LNCaP clone FGC (cell line): ENCODE results near the gene UNC45B.

Experiments used
- DNase-seq: peaks from one replicate; pipeline ENCODE4 v3.0.0-alpha.2; 2011; ENCODE audit warnings: low read depth
- H3K4me3 ChIP-seq: 2 replicates; pipeline ENCODE4 v1.5.1; 2011; ENCODE audit warnings: mild to moderate bottlenecking, low read depth, low read length, control low read depth
- TF ChIP-seq, protein P1 (sequence below): IDR thresholded peaks from 2 replicates; pipeline ENCODE4 v1.5.1; 2012; ENCODE audit warnings: mild to moderate bottlenecking; ENCODE audit not compliant: control insufficient read depth, insufficient read depth; ENCODE audit errors: extremely low read depth

UNC45B gene

DNA sequence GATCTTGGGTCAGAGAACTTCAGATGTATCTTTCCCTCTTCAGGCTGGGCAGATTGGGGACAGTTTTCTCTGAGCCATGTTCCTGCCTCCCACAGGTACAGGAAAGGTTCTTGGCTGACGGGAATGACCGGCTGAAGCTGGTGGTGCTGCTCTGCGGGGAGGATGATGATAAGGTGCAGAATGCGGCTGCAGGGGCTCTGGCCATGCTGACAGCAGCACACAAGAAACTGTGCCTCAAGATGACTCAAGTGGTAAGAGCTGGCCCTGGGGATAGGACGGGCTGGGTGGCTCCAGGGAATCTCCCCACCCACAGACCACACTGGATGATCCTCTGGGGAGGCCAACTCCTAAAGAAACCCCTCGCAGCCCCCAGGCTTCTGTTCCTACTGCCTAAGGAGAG is 35.7 kb downstream of the UNC45B start:
- TF ChIP-seq, protein P1, sequence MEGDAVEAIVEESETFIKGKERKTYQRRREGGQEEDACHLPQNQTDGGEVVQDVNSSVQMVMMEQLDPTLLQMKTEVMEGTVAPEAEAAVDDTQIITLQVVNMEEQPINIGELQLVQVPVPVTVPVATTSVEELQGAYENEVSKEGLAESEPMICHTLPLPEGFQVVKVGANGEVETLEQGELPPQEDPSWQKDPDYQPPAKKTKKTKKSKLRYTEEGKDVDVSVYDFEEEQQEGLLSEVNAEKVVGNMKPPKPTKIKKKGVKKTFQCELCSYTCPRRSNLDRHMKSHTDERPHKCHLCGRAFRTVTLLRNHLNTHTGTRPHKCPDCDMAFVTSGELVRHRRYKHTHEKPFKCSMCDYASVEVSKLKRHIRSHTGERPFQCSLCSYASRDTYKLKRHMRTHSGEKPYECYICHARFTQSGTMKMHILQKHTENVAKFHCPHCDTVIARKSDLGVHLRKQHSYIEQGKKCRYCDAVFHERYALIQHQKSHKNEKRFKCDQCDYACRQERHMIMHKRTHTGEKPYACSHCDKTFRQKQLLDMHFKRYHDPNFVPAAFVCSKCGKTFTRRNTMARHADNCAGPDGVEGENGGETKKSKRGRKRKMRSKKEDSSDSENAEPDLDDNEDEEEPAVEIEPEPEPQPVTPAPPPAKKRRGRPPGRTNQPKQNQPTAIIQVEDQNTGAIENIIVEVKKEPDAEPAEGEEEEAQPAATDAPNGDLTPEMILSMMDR: no peak
- no peak for DNase-seq
- no peak overlapping the region for H3K4me3 ChIP-seq

DNA sequence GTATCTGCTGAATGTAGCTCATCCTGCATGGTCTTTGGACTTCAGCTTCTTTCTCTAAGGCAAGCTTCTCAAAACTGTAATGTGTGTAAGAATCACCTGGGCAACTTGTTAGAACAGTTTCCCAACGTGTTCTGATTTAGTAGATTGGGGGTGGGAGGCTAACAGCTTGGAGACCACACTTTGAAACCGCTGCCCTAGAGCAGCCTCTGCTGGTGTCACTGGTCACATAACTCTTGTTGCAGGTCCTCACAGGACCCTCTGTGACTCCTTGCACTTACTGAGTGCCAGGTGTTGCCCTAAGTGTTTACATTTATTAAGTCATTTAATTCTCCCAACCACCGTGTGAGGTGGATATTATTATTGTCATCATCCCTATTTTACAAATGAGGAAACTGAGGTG is 36.7 kb downstream of the UNC45B start:
- DNase-seq: no peak
- H3K4me3 ChIP-seq: no peak overlapping the region
- TF ChIP-seq, protein P1: no peak

DNA sequence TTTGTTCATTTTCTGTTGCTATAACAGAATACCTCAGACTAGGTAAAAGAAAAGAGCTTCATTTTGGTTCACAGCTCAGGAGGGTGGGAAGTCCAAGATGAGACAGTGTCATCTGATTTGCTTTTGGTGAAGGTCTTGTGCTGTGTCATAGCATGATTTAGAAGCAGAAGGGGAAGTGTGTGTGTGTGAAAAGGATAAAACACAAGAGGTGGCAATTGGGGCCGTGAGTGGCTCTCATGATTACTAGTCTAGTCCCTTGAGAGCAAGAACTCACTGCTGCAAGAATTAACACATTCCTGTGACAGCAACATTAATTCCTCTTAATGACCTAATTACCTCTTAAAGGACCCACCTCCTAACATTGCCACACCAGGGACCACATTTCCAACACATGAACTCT is 38.2 kb downstream of the UNC45B start:
- TF ChIP-seq, protein P1: no peak
- H3K4me3 ChIP-seq: no peak overlapping the region
- DNase-seq: no peak

DNA sequence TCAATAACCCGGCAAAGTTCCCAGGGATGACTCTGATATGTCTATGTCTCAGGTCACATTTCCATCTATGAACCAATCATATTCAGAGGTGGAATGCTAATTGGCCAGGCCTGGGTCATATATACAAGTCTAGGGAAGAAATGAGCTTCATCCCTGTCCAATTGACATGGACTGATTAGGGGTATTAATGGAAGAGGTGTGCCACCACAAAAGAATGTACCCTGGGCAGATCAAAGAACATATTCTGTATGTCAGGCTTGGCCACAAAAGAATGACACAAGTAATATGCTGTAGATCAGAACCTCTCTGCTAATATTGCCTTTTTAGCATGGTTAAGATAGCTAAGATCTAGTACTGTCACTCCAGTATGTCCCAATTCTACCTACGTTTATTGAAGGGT is 39.9 kb downstream of the UNC45B start:
- DNase-seq: no peak
- H3K4me3 ChIP-seq: no peak overlapping the region
- TF ChIP-seq, protein P1: no peak

DNA sequence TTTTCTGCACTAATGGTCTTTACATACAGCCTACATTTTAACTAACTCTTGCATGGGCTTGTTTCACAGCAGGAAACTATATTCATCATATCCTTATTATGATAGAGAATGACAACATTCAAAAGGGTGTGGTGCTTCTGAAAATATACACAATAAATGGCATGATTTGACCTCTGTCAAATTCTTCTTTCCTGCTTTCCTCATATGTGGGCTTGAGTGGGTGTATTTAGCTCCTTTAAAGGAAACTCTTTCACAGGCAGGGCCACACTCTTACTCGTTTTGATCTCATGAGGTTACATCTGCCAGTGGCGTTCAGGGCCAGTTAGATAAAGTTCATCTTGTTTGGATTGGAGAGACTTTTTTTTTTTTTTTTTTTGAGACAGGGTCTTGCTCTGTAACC is 40.5 kb downstream of the UNC45B start:
- H3K4me3 ChIP-seq: no peak overlapping the region
- TF ChIP-seq, protein P1: no peak
- no peak for DNase-seq

DNA sequence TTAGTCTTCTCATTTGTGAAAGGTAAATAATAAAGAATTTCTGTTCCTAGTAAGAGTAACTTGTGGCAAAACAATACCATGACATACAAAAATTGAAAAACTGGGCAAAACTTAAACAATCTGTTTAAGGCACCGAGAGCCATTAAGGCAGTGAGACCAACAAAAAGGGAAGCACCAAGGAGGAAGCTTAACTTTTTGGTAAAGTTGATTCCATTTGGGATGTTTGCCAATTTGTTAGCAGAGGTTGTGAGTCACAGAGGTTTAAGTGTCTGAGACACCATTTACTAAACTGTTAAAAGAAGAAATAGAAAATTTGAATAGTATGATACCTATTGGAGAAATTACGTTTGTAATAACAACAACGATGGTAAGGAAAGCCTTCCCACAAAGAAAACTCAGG is 41.7 kb downstream of the UNC45B start:
- TF ChIP-seq, protein P1: no peak
- H3K4me3 ChIP-seq: no peak overlapping the region
- no peak for DNase-seq

DNA sequence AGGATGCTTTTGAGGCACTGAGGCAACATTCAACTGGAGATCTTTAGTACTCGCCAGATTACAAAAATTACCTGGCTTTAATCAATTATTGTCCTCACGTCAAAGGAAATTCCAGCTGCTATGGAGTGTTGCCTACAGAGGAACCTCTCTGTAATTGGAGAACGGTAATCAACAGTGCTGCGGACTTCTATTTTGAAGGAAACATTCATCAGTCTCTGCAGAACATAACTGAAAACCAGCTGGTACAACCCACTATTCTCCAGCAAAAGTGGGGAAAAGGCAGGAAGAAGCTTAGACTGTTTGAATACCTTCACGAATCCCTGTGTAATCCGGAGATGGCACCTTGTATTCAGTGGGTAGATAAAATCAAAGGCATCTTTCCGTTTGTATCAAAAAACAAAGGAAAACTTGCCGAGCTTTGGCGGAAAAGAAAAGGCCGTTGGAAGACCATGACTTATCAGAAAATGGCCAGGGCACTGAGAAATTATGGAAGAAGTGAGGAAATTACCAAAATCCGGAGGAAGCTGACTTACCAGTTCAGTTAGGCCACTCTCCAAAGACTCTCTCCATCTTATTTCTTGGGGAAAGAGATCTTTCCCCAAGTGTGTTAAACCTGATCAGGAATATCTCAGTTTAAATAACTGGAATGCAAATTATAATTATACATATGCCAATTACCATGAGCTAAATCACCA is 43.5 kb downstream of the UNC45B start:
- H3K4me3 ChIP-seq: no peak overlapping the region
- TF ChIP-seq, protein P1: no peak
- DNase-seq: no peak
